OCI-LY3 (cell line): ENCODE measurements around the gene TMEM259.

Experiments used
- CTCF ChIP-seq: fragments of 200-600, 300-600 bp; sonication (generic); IDR thresholded peaks from 2 replicates; pipeline ENCODE4 v1.5.1; 2014; ENCODE audit warnings: antibody characterized with exemption, low read length, low read depth
- EZH2phosphoT487 ChIP-seq: fragments of 200-600 bp; shearing (Covaris generic); IDR thresholded peaks from 2 replicates; pipeline ENCODE4 v1.6.1; 2018; ENCODE audit warnings: antibody characterized with exemption, mixed run types, low read depth

GRCh38 chr19:1053176-1054101 is 32.5 kb upstream of the TMEM259 start:
- TF ChIP-seq CTCF (no peak), EZH2phosphoT487 (no peak)
